OCI-LY3 (cell line): ENCODE results near the gene POMT2.

Experiments used
- CTCF ChIP-seq: fragments of 200-600, 300-600 bp; sonication (generic); IDR thresholded peaks from 2 replicates; pipeline ENCODE4 v1.5.1; 2014; ENCODE audit warnings: antibody characterized with exemption, low read length, low read depth
- EZH2phosphoT487 ChIP-seq: fragments of 200-600 bp; shearing (Covaris generic); IDR thresholded peaks from 2 replicates; pipeline ENCODE4 v1.6.1; 2018; ENCODE audit warnings: antibody characterized with exemption, mixed run types, low read depth

- no peak for TF ChIP-seq CTCF
- TF ChIP-seq EZH2phosphoT487 = no peak
Measured at GRCh38 chr14:77242752-77243151, 77.9 kb downstream of the POMT2 start.
